Ishikawa (cell line): ENCODE data around the gene ERGIC2.

ENCODE experiments used
- CEBPB ChIP-seq: IDR thresholded peaks from 2 replicates; pipeline ENCODE4 v1.6.1; 2012
- CREB1 ChIP-seq: IDR thresholded peaks from 2 replicates; pipeline ENCODE4 v1.6.1; 2012; ENCODE audit warnings: low read depth
- EGR1 ChIP-seq: IDR thresholded peaks from 2 replicates; pipeline ENCODE4 v1.6.1; 2012
- EP300 ChIP-seq: IDR thresholded peaks from 2 replicates; pipeline ENCODE4 v1.6.1; 2012; ENCODE audit warnings: borderline replicate concordance
- FOXM1 ChIP-seq: IDR thresholded peaks from 2 replicates; pipeline ENCODE4 v1.6.1; 2012; ENCODE audit warnings: low read depth, borderline replicate concordance
- NFIC ChIP-seq: IDR thresholded peaks from 2 replicates; pipeline ENCODE4 v1.6.1; 2012
- RAD21 ChIP-seq: IDR thresholded peaks from 2 replicates; pipeline ENCODE4 v1.6.1; 2012; ENCODE audit warnings: low read depth
- REST ChIP-seq: IDR thresholded peaks from 2 replicates; pipeline ENCODE4 v1.6.1; 2012; ENCODE audit warnings: low read depth, mild to moderate bottlenecking
- TAF1 ChIP-seq: IDR thresholded peaks from 2 replicates; pipeline ENCODE4 v1.6.1; 2012; ENCODE audit warnings: low read depth, mild to moderate bottlenecking
- TCF12 ChIP-seq: IDR thresholded peaks from 2 replicates; pipeline ENCODE4 v1.6.1; 2012; ENCODE audit warnings: low read depth
- TEAD4 ChIP-seq: IDR thresholded peaks from 2 replicates; pipeline ENCODE4 v1.6.1; 2012
- YY1 ChIP-seq: IDR thresholded peaks from 2 replicates; pipeline ENCODE4 v1.6.1; 2012; ENCODE audit warnings: low read depth
- ZBTB7A ChIP-seq: IDR thresholded peaks from 2 replicates; pipeline ENCODE4 v1.6.1; 2012; ENCODE audit warnings: low read depth
- TF ChIP-seq, protein P1 (sequence below): IDR thresholded peaks from 2 replicates; pipeline ENCODE4 v1.6.1; 2012
- TF ChIP-seq, protein P2 (sequence below): IDR thresholded peaks from 2 replicates; pipeline ENCODE4 v1.6.1; 2012

ERGIC2 gene

GRCh38 chr12:29317556-29318363 lies 63.2 kb downstream of the ERGIC2 start:
- no peak for TF ChIP-seq YY1
- TF ChIP-seq REST, result no peak
- TF ChIP-seq EGR1, result no peak
- no peak for TF ChIP-seq ZBTB7A
- TF ChIP-seq RAD21, result peak; percentile 78

GRCh38 chr12:29316752-29317151 lies 64.2 kb downstream of the ERGIC2 start:
- no peak for TF ChIP-seq EP300
- TF ChIP-seq YY1, result no peak
- no peak for TF ChIP-seq NFIC
- no peak for TF ChIP-seq CREB1
- TF ChIP-seq FOXM1, result no peak
- no peak for TF ChIP-seq TCF12
- TF ChIP-seq, protein P1, sequence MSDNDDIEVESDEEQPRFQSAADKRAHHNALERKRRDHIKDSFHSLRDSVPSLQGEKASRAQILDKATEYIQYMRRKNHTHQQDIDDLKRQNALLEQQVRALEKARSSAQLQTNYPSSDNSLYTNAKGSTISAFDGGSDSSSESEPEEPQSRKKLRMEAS, result no peak
- no peak for TF ChIP-seq CEBPB
- TF ChIP-seq TAF1, result no peak
- no peak for TF ChIP-seq EGR1
- no peak for TF ChIP-seq RAD21
- no peak for TF ChIP-seq ZBTB7A
- TF ChIP-seq, protein P2, sequence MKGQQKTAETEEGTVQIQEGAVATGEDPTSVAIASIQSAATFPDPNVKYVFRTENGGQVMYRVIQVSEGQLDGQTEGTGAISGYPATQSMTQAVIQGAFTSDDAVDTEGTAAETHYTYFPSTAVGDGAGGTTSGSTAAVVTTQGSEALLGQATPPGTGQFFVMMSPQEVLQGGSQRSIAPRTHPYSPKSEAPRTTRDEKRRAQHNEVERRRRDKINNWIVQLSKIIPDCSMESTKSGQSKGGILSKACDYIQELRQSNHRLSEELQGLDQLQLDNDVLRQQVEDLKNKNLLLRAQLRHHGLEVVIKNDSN, result no peak
- TF ChIP-seq TEAD4, result no peak
- no peak for TF ChIP-seq REST

- TF ChIP-seq FOXM1 (no peak), RAD21 (no peak), CREB1 (no peak)
These were observed 66.6 kb downstream of the ERGIC2 start for GRCh38 chr12:29314416-29314815.

- TF ChIP-seq, protein P1, result no peak
- TF ChIP-seq FOXM1, result no peak
- TF ChIP-seq CEBPB, result no peak
These were observed 70.1 kb downstream of the ERGIC2 start for GRCh38 chr12:29310899-29311298.

- TF ChIP-seq FOXM1 (no peak), RAD21 (peak; percentile 61)
These were observed 71.6 kb downstream of the ERGIC2 start for GRCh38 chr12:29309320-29309902.

- TF ChIP-seq RAD21 (no peak), YY1 (no peak), EP300 (no peak), ZBTB7A (no peak)
- TF ChIP-seq, protein P2, result no peak
These were observed 74.3 kb downstream of the ERGIC2 start for GRCh38 chr12:29306682-29307081.

GRCh38 chr12:29306266-29306665 lies 74.7 kb downstream of the ERGIC2 start:
- TF ChIP-seq CEBPB, result no peak
- no peak for TF ChIP-seq EP300
- TF ChIP-seq, protein P1, result no peak
- TF ChIP-seq, protein P2, result no peak
